ENCODE results near the gene TENT4B.

DNA sequence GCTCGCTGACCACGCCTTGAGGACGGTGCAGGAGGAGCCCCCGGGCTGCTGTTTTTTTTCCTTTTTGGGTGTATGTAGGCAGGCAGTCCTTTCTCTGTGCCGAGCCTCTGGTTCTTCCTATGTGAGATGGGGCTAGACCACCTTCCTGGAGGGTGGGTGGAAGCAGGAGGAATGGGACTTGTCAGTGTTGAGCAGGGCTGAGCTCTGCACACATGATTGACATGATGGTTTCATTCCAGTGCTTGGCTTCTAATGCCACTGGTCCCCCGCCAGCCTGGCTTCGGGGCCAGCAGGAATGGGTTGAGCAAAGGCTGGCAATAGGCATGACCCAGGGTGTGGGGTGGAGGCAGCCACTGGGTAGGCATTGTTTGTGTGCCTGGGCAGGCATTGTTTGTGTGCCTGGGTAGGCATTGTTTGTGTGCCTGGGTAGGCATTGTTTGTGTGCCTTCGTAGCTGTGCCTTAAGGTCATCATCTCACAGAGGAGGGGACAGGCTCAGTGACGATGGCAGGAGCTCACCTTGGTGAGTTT, 99.0 kb downstream of the TENT4B start:
- TF ChIP-seq CTCF (conservative IDR thresholded peaks at IDR 0.05), result no peak
- TF ChIP-seq ZFX (IDR thresholded peaks at IDR 0.05), result no peak

All from C4-2B (cell line).